CD4-positive, alpha-beta memory T cell (primary cell): ENCODE measurements around the gene BCO2. TPM values are rescaled to one million over a fixed set of nuclear protein-coding genes. Genes with fewer than 3 reads are reported as not detected.
A peak's percentile ranks its signal among the peaks of the same experiment; 100 is the strongest.

Experiments
- CTCF ChIA-PET: fragments of 350-600 bp; sonication (Branson Sonifier 250); formaldehyde crosslinking; loops from one replicate; lab custom pipeline; 2021; ENCODE audit warnings: inconsistent platforms; ENCODE audit not compliant: partially characterized antibody; lab: Charles Lee
- POLR2A ChIA-PET: fragments of 350-600 bp; sonication (Branson Sonifier 250); formaldehyde crosslinking; loops from one replicate; lab custom pipeline; 2021; ENCODE audit not compliant: partially characterized antibody; lab: Charles Lee
- DNase-seq, 5 donors: peaks; one replicate each; pipeline versions ENCODE4 v3.0.0 to v3.0.0-alpha.2; 2020 to 2022; ENCODE audit warnings: mixed read lengths in 1 of 5
- H3K27ac ChIP-seq: one replicate; pipeline ENCODE4 v1.7.0; 2013; ENCODE audit warnings: low read depth, low read length
- H3K27me3 ChIP-seq: 2 replicates; pipeline ENCODE4 v1.7.0; 2013; ENCODE audit warnings: mild to moderate bottlenecking, low read length, moderate library complexity; ENCODE audit not compliant: insufficient read depth
- H3K36me3 ChIP-seq: 2 replicates; pipeline ENCODE4 v1.7.0; 2013; ENCODE audit warnings: mild to moderate bottlenecking, low read length, moderate library complexity; ENCODE audit not compliant: insufficient read depth
- H3K4me1 ChIP-seq: 2 replicates; pipeline ENCODE4 v1.7.0; 2013; ENCODE audit warnings: mild to moderate bottlenecking, low read length, moderate library complexity; ENCODE audit not compliant: insufficient read depth
- H3K4me3 ChIP-seq, 2 donors: one replicate each; pipeline ENCODE4 v1.7.0; 2013; ENCODE audit warnings: low read length in 2 of 2, mild to moderate bottlenecking in 1 of 2
- H3K9me3 ChIP-seq, 2 donors: one replicate each; pipeline ENCODE4 v1.7.0; 2013; ENCODE audit warnings: low read length in 2 of 2, control low read depth in 1 of 2; ENCODE audit not compliant: control insufficient read depth in 1 of 2
- H3K27ac Mint-ChIP-seq, 7 donors: one replicate each; pipeline ENCODE4 v1.8.0; 2020 to 2021; ENCODE audit warnings: mixed read lengths in 7 of 7, mild to moderate bottlenecking in 6 of 7, inconsistent platforms in 3 of 7, moderate library complexity in 3 of 7
- H3K27me3 Mint-ChIP-seq, 2 donors: one replicate each; pipeline ENCODE4 v1.8.0; 2020 to 2021; ENCODE audit warnings: mixed read lengths in 2 of 2
- H3K36me3 Mint-ChIP-seq, 2 donors: one replicate each; pipeline ENCODE4 v1.8.0; 2020 to 2021; ENCODE audit warnings: mixed read lengths in 2 of 2, inconsistent platforms in 1 of 2, mild to moderate bottlenecking in 1 of 2
- H3K4me1 Mint-ChIP-seq, 4 donors: one replicate each; pipeline ENCODE4 v1.8.0; 2020 to 2021; ENCODE audit warnings: mixed read lengths in 4 of 4, mild to moderate bottlenecking in 1 of 4
- H3K4me3 Mint-ChIP-seq, 8 donors: one replicate each; pipeline ENCODE4 v1.8.0; 2020 to 2021; ENCODE audit warnings: mixed read lengths in 8 of 8, mild to moderate bottlenecking in 7 of 8, moderate library complexity in 6 of 8, inconsistent platforms in 3 of 8
- H3K9me3 Mint-ChIP-seq, 8 donors: one replicate each; pipeline ENCODE4 v1.8.0; 2020 to 2021; ENCODE audit warnings: mixed read lengths in 8 of 8, mild to moderate bottlenecking in 5 of 8, inconsistent platforms in 3 of 8, moderate library complexity in 1 of 8
- intact Hi-C: fragments of 100-400 bp; cut with micrococcal nuclease; formaldehyde crosslinking; loops from one replicate; pipeline ENCODE4 v1.15.1; 2023
- polyA plus RNA-seq, 2 donors: library from polyadenylated mRNA; unstranded; fragments of 300-500 nt; fragmentation: Illumina TruSeq; gene quantifications; one replicate each; pipeline ENCODE4 v1.2.3, GENCODE V29; 2021
- total RNA-seq, 2 experiments: library from RNA; stranded (reverse); gene quantifications; one replicate each; pipeline ENCODE4 v1.2.3, GENCODE V29; 2021

The BCO2 gene
- total and polyA plus RNA-seq, 4 experiments from 2014 or later: 0.62 to 3.4 (median 1.9) TPM; not detected in 1

GRCh38 chr11:112150517-112150916, 24.8 kb upstream of the BCO2 start:
- ChIA-PET CTCF (no interaction called here), POLR2A (no interaction called here)
- Histone ChIP-seq H3K27ac (no peak overlapping the region), H3K4me3 (no peak overlapping the region), H3K9me3 (no peaks in the 10 kb centered on the region), H3K27me3 (no peaks in the 10 kb centered on the region), H3K36me3 (no peaks in the 10 kb centered on the region), H3K4me1 (no peaks in the 10 kb centered on the region)
- DNase-seq: no peak
- no peaks in the 10 kb centered on the region for H3K36me3 Mint-ChIP-seq
- intact Hi-C loops: no loop called here
- no peaks in the 10 kb centered on the region for H3K4me1 Mint-ChIP-seq
- no peaks in the 10 kb centered on the region for H3K9me3 Mint-ChIP-seq
- no peak overlapping the region for H3K4me3 Mint-ChIP-seq
- no peak overlapping the region for H3K27ac Mint-ChIP-seq
- H3K27me3 Mint-ChIP-seq: no peaks in the 10 kb centered on the region

- POLR2A ChIA-PET: no interaction called here
- Histone ChIP-seq H3K36me3 (no peaks in the 10 kb centered on the region), H3K27me3 (no peaks in the 10 kb centered on the region), H3K4me1 (no peaks in the 10 kb centered on the region), H3K9me3 (no peaks in the 10 kb centered on the region), H3K4me3 (no peak overlapping the region), H3K27ac (no peak overlapping the region)
- H3K9me3 Mint-ChIP-seq: no peaks in the 10 kb centered on the region
- no peak overlapping the region for H3K4me3 Mint-ChIP-seq
- intact Hi-C loops: no loop called here
- no peaks in the 10 kb centered on the region for H3K36me3 Mint-ChIP-seq
- no peaks in the 10 kb centered on the region for H3K27me3 Mint-ChIP-seq
- no peak for DNase-seq
- CTCF ChIA-PET: no interaction called here
- no peak overlapping the region for H3K27ac Mint-ChIP-seq
- no peaks in the 10 kb centered on the region for H3K4me1 Mint-ChIP-seq
Observed at GRCh38 chr11:112156153-112156955, 19.0 kb upstream of the BCO2 start.

GRCh38 chr11:112156956-112157766, 18.2 kb upstream of the BCO2 start:
- DNase-seq: no peak
- CTCF ChIA-PET: no interaction called here
- POLR2A ChIA-PET: no interaction called here
- Mint-ChIP-seq H3K9me3 (no peaks in the 10 kb centered on the region), H3K4me3 (no peak overlapping the region), H3K27me3 (peaks cover 0 to 3% of the 10 kb centered on the region in 2 donors), H3K27ac (no peak overlapping the region), H3K4me1 (no peaks in the 10 kb centered on the region), H3K36me3 (peaks cover 0 to 3% of the 10 kb centered on the region in 2 donors)
- no peak overlapping the region for H3K27ac ChIP-seq
- intact Hi-C loops: no loop called here
- no peaks in the 10 kb centered on the region for H3K36me3 ChIP-seq
- no peaks in the 10 kb centered on the region for H3K9me3 ChIP-seq
- no peaks in the 10 kb centered on the region for H3K27me3 ChIP-seq
- H3K4me1 ChIP-seq: no peaks in the 10 kb centered on the region
- H3K4me3 ChIP-seq: no peak overlapping the region

GRCh38 chr11:112159098-112160065, 15.9 kb upstream of the BCO2 start:
- peaks cover 0 to 8% of the 10 kb centered on the region in 2 donors for H3K27me3 Mint-ChIP-seq
- intact Hi-C loops: no loop called here
- no peaks in the 10 kb centered on the region for H3K36me3 ChIP-seq
- no peaks in the 10 kb centered on the region for H3K27me3 ChIP-seq
- H3K9me3 Mint-ChIP-seq: no peaks in the 10 kb centered on the region
- peaks cover 0 to 1% (median 0%) of the 10 kb centered on the region in 4 donors for H3K4me1 Mint-ChIP-seq
- DNase-seq: no peak
- peaks cover 0 to 4% of the 10 kb centered on the region in 2 donors for H3K36me3 Mint-ChIP-seq
- no peak overlapping the region for H3K4me3 Mint-ChIP-seq
- H3K27ac ChIP-seq: no peak overlapping the region
- H3K9me3 ChIP-seq: no peaks in the 10 kb centered on the region
- peak overlapping the region in 1 of 7 donors; percentile 18 for H3K27ac Mint-ChIP-seq
- CTCF ChIA-PET: no interaction called here
- POLR2A ChIA-PET: no interaction called here
- H3K4me3 ChIP-seq: no peak overlapping the region
- no peaks in the 10 kb centered on the region for H3K4me1 ChIP-seq

- ChIA-PET POLR2A (no interaction called here), CTCF (no interaction called here)
- intact Hi-C loops: no loop called here
- no peaks in the 10 kb centered on the region for H3K36me3 ChIP-seq
- no peak overlapping the region for H3K27ac ChIP-seq
- H3K9me3 ChIP-seq: no peaks in the 10 kb centered on the region
- no peaks in the 10 kb centered on the region for H3K27me3 ChIP-seq
- Mint-ChIP-seq H3K4me3 (no peak overlapping the region), H3K27ac (no peak overlapping the region), H3K9me3 (no peaks in the 10 kb centered on the region), H3K27me3 (peaks cover 0 to 8% of the 10 kb centered on the region in 2 donors), H3K36me3 (peaks cover 0 to 4% of the 10 kb centered on the region in 2 donors), H3K4me1 (peaks cover 0 to 1% (median 0%) of the 10 kb centered on the region in 4 donors)
- no peak for DNase-seq
- H3K4me1 ChIP-seq: no peaks in the 10 kb centered on the region
- H3K4me3 ChIP-seq: no peak overlapping the region
Observed at GRCh38 chr11:112160091-112160848, 15.0 kb upstream of the BCO2 start.

- Histone ChIP-seq H3K27me3 (no peaks in the 10 kb centered on the region), H3K27ac (no peak overlapping the region), H3K9me3 (no peaks in the 10 kb centered on the region), H3K4me3 (no peak overlapping the region), H3K36me3 (no peaks in the 10 kb centered on the region), H3K4me1 (no peaks in the 10 kb centered on the region)
- ChIA-PET POLR2A (no interaction called here), CTCF (no interaction called here)
- Mint-ChIP-seq H3K4me1 (peaks cover 0 to 1% (median 0%) of the 10 kb centered on the region in 4 donors), H3K36me3 (peaks cover 0 to 4% of the 10 kb centered on the region in 2 donors), H3K4me3 (no peak overlapping the region), H3K9me3 (no peaks in the 10 kb centered on the region), H3K27me3 (peaks cover 0 to 10% of the 10 kb centered on the region in 2 donors), H3K27ac (no peak overlapping the region)
- intact Hi-C loops: no loop called here
- DNase-seq: no peak
Observed at GRCh38 chr11:112161012-112161411, 14.3 kb upstream of the BCO2 start.
